IPS-11a (cell line): ENCODE measurements around the gene TBC1D2.
"Not testable (repeated sequence)": the region's sequence is repeated elsewhere in the genome, so short reads cannot be mapped to it uniquely, and the experiment has no call there.

Source experiments
- H3K4me3 ChIP-seq: one replicate; pipeline ENCODE4 v1.5.1; 2013; ENCODE audit warnings: low read depth, low read length, control low read depth

The TBC1D2 gene

GRCh38 chr9:98174502-98174918, 80.9 kb downstream of the TBC1D2 start:
- H3K4me3 ChIP-seq: not testable (repeated sequence)

- no peak overlapping the region for H3K4me3 ChIP-seq
Measured at GRCh38 chr9:98173181-98173580, 82.3 kb downstream of the TBC1D2 start.

DNA sequence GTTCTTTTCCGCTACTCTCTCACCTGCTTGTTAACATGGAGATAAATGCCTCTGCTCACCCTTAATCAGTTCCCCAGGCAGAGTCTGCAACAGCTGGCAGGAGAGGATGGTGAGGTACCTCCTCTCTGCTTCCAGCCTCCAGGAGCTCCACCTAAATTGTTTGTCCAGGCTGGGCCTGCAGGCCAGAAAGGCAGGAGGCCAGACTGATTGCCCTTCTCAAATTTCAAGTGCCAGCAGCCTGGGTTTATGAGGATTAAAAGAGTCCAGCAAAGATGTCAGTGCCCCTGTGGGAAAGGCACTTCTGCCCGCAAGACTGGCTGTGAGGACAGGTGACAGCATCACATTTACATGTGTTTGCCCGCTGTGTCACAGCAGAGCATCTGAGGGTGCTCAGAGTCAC, 82.8 kb downstream of the TBC1D2 start:
- no peak overlapping the region for H3K4me3 ChIP-seq

DNA sequence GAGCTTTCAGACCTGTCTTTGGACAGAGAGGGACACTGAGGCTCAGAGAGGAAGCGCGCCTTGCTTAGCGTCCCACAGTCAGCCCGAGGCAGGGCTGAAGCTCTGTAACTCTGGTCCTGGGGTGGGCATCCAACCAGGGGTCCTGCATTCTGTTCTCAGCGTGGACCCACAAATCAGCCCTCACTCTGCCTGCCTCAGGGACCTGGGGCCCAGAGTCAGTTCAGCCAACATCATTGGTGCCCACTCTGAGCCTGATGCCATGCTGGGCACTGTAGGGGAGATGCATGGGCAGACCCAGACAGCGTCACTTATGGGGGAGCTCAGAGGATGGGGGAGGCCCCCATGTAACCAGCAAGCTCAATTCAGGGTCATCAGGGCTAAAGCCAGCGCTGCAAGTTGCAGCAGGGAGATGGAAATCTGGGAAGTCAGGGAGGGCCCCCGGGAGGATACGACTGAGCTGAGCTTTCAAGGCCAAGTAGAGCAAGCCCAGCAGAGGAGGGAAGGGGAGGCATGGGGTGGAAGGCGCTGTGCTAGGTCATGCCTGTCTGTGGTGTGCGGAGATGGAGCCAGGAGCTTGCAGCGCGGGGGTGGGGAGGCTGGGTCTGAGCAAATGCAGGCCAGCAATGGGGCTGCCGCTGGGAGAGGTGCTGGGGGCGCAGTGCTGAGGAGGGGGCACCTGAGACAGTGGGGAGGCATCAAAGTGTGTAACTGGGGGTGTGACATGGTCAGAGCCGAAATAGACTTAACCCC, 84.1 kb downstream of the TBC1D2 start:
- no peak overlapping the region for H3K4me3 ChIP-seq

DNA sequence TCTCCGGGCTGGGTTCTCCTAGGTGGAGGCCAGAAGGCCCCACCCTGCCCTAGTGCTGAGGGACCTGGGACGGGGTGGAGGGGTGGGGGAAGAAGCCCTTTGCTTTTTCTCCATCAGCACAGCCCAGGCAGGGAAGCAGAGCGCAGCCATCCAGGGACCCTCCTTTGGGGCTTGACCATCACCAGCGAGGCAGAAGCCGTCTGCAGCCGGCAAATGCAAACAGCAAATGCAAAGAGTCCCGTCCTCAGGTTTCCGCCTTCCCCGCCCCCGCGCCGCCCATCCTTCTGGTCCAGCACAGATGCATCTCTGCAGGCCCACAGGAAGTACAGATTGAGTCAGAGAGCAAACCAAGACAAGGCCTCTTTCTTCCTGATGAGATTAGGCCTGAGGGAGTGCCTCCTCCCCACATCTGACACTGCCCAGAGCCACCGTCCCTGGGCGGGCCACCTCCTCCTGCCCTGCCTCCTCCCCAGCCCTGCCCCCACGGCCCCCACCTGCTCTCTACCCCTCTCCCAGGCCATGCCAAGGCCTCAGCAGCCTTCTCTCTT, 86.4 kb downstream of the TBC1D2 start:
- no peak overlapping the region for H3K4me3 ChIP-seq

GRCh38 chr9:98168153-98168780, 87.2 kb downstream of the TBC1D2 start:
- H3K4me3 ChIP-seq: no peak overlapping the region

- no peak overlapping the region for H3K4me3 ChIP-seq
Measured at GRCh38 chr9:98164912-98165311, 90.5 kb downstream of the TBC1D2 start.

- no peak overlapping the region for H3K4me3 ChIP-seq
Measured at GRCh38 chr9:98162613-98163012, 92.8 kb downstream of the TBC1D2 start.

GRCh38 chr9:98161851-98162250, 93.6 kb downstream of the TBC1D2 start:
- no peak overlapping the region for H3K4me3 ChIP-seq

- no peak overlapping the region for H3K4me3 ChIP-seq
Measured at GRCh38 chr9:98159790-98160189, 95.7 kb downstream of the TBC1D2 start.

- no peak overlapping the region for H3K4me3 ChIP-seq
Measured at GRCh38 chr9:98159301-98159700, 96.1 kb downstream of the TBC1D2 start.

DNA sequence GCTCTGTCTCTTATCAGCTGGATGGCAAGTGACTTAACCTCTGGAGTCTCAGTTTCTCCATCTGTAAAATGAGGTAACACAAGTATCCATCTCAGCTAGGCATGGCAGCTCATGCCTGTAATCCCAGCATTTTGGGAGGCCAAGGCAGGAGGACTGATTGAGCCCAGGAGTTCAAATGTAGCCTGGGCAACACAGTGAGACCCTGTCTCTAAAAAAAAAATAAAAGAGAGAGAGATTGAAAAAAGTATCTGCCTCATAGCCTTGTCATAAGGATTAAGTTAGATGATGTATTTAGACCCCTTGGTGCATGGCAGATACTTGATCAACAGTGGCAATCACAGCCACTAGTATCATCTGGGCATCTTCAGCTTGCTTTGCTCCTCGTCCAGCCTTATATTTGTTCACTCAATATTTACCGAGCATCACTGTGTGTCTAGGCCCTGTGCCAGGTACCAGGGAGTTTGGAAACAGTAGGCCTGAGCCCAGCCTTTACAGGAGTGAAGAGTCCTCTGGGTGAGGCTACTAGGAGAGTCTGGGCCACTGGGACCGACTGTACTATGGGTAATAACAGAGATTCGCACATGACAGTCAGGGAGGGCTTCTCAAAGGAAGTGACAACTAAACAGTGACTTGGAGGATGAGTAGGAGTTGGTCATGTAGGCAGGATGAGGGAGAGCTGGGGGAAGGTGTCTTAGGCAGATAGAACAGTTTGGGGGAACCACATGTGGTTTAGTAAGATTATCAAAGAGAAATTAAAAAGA, 97.2 kb downstream of the TBC1D2 start:
- H3K4me3 ChIP-seq: no peak overlapping the region

- no peak overlapping the region for H3K4me3 ChIP-seq
Measured at GRCh38 chr9:98157372-98157771, 98.1 kb downstream of the TBC1D2 start.

DNA sequence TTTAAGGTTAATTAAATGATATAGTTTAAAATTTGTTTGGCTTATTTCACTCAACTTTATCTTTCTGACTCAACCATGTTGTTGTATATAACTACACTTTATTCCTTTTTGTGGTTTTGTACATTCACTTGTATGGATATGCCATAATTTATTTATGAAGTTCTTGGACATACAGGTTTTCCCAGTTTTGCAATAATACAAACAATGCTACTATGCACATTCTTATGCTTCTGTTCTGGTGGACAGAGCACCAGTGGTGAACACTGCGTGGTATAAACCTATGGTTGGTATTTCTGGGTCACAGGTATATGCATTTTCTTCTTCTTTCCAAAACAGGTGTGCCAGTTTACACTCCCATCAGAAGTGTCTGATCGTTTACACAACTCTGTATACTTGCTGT, 100.8 kb downstream of the TBC1D2 start:
- no peak overlapping the region for H3K4me3 ChIP-seq

GRCh38 chr9:98152526-98152925, 102.9 kb downstream of the TBC1D2 start:
- no peak overlapping the region for H3K4me3 ChIP-seq

DNA sequence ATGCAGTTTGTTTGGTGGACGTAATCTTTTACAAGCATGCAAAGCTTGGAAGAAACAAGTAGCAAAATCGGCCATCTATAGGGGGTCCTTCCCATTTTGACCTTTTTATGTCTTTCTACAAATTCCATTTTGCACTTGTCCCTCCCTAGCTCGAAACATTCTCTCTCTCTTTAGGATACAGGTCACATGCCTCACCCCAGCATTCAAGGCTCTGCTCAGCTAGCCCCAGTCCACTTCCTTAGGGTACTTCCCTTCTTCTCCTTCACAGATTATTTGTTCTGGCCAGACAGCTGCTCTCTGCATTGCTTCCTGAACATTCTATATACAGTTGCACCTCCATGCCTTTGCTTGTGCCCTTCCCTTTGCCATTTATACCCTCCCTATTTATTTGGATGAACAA, 104.7 kb downstream of the TBC1D2 start:
- H3K4me3 ChIP-seq: no peak overlapping the region

DNA sequence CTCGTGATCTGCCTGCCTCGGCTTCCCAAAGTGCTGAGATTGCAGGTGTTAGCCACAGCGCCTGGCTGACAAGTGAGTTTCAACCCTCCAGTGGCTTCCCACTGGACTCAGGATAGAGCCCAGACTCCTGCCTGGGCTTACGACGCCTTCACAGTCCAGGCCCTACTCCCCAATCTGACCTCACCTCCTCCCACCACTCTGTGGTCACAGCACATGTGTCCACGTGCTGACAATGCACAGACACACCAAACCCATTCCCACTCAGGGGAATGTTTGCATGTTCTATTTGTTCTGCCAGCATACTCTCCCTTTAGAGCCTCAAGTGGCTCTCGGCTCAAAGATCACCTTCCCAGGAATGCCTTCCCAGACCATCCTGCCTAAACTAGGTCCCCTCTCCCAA, 105.3 kb downstream of the TBC1D2 start:
- no peak overlapping the region for H3K4me3 ChIP-seq

DNA sequence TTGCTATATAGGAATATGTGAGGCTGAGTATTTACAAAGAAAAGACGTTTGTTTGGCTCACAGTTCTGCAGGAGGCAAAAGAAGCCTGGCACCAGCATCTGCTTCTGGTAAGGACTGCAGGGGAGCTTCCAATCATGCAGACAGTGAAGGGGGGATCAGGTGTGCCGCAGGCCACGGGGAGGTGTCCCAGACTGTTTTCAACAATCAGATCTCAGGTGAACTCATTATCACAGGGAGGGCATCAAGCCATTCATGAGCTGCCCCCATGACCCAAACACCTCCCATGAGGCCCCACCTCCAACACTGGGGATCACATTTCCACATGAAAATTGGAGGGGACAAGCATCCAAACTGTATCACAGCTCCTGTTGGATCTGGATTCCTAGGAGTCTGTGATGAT, 106.0 kb downstream of the TBC1D2 start:
- no peak overlapping the region for H3K4me3 ChIP-seq
